HepG2 (cell line): ENCODE results near the gene CFAP97D1. TPM values are rescaled to one million over a fixed set of nuclear protein-coding genes. Genes with fewer than 3 reads are reported as not detected.

Experiments used
- CBFB ChIP-seq: sonication (generic); formaldehyde crosslinking; IDR thresholded peaks from 2 replicates; pipeline ENCODE4 v1.4.0; 2020; ENCODE audit warnings: missing genetic modification reagents
- GMEB2 ChIP-seq: IDR thresholded peaks from 2 replicates; pipeline ENCODE4 v1.6.1; 2016; ENCODE audit warnings: missing biosample characterization, missing genetic modification reagents, low read depth
- GZF1 ChIP-seq: sonication (generic); formaldehyde crosslinking; IDR thresholded peaks from 2 replicates; pipeline ENCODE4 v1.5.1; 2020; ENCODE audit warnings: mild to moderate bottlenecking, missing genetic modification reagents
- HNF4A ChIP-seq: sonication (generic); formaldehyde crosslinking; IDR thresholded peaks from 2 replicates; pipeline ENCODE4 v1.4.0; 2020; ENCODE audit warnings: missing genetic modification reagents
- KDM4B ChIP-seq: sonication (generic); formaldehyde crosslinking; IDR thresholded peaks from 2 replicates; pipeline ENCODE4 v1.4.0; 2020; ENCODE audit warnings: missing genetic modification reagents
- NONO ChIP-seq, 2 experiments: fragments of 450-650 bp in 1 of 2; sonication (generic) in 1 of 2; formaldehyde crosslinking in 1 of 2; IDR thresholded peaks in 1 of 2; conservative IDR thresholded peaks in 1 of 2; 2 replicates each; pipeline versions ENCODE4 v1.6.1 to v1.8.0; 2017 to 2022; ENCODE audit warnings: mild to moderate bottlenecking in 1 of 2, missing genetic modification reagents in 1 of 2, moderate library complexity in 1 of 2
- POLR2AphosphoS2 ChIP-seq: IDR thresholded peaks from 2 replicates; pipeline ENCODE4 v1.6.1; 2011; ENCODE audit warnings: low read depth, low read length, improper control_type of control experiment
- PRDM10 ChIP-seq: sonication (generic); formaldehyde crosslinking; IDR thresholded peaks from 2 replicates; pipeline ENCODE4 v1.4.0; 2020; ENCODE audit warnings: low read depth, missing genetic modification reagents
- RBM22 ChIP-seq: fragments of 200-400 bp; formaldehyde crosslinking; optimal IDR thresholded peaks from 2 replicates; pipeline ENCODE3; 2017; ENCODE audit warnings: mild to moderate bottlenecking, low read length, moderate library complexity
- SCMH1 ChIP-seq: sonication (generic); formaldehyde crosslinking; IDR thresholded peaks from 2 replicates; pipeline ENCODE4 v1.9.0; 2021; ENCODE audit warnings: missing genetic modification reagents, mild to moderate bottlenecking, borderline replicate concordance
- TCF12 ChIP-seq, 2 experiments: fragments of 450-650 bp in 1 of 2; sonication (generic) in 1 of 2; formaldehyde crosslinking in 1 of 2; IDR thresholded peaks; 2 replicates each; pipeline versions ENCODE4 v1.6.1 to v1.8.0; 2017 to 2022; ENCODE audit warnings: antibody characterized with exemption in 1 of 2, mild to moderate bottlenecking in 1 of 2, missing genetic modification reagents in 1 of 2, moderate library complexity in 1 of 2
- UBTF ChIP-seq: sonication (generic); formaldehyde crosslinking; IDR thresholded peaks from 2 replicates; pipeline ENCODE4 v1.4.0; 2020; ENCODE audit warnings: mild to moderate bottlenecking, missing genetic modification reagents
- ZFP62 ChIP-seq: sonication (generic); formaldehyde crosslinking; IDR thresholded peaks from 2 replicates; pipeline ENCODE4 v1.4.0; 2020; ENCODE audit warnings: missing genetic modification reagents
- ZNF33B ChIP-seq: sonication (generic); formaldehyde crosslinking; IDR thresholded peaks from 2 replicates; pipeline ENCODE4 v1.5.1; 2020; ENCODE audit warnings: mild to moderate bottlenecking, missing genetic modification reagents
- ZNF354B ChIP-seq: sonication (generic); formaldehyde crosslinking; IDR thresholded peaks from 2 replicates; pipeline ENCODE4 v1.8.0; 2022; ENCODE audit warnings: mild to moderate bottlenecking, missing genetic modification reagents
- ZNF383 ChIP-seq: sonication (generic); formaldehyde crosslinking; IDR thresholded peaks from 2 replicates; pipeline ENCODE4 v1.4.0; 2020; ENCODE audit warnings: missing genetic modification reagents, mild to moderate bottlenecking, borderline replicate concordance
- ZNF616 ChIP-seq: sonication (generic); formaldehyde crosslinking; IDR thresholded peaks from 2 replicates; pipeline ENCODE4 v1.5.0; 2020; ENCODE audit warnings: low read depth, mild to moderate bottlenecking, missing genetic modification reagents
- ZNF740 ChIP-seq: sonication (generic); formaldehyde crosslinking; IDR thresholded peaks from 2 replicates; pipeline ENCODE4 v1.4.0; 2020; ENCODE audit warnings: missing genetic modification reagents
- ZNF749 ChIP-seq: sonication (generic); formaldehyde crosslinking; IDR thresholded peaks from 2 replicates; pipeline ENCODE4 v1.8.0; 2022; ENCODE audit warnings: mild to moderate bottlenecking, missing genetic modification reagents, moderate library complexity, borderline replicate concordance
- ZNF75D ChIP-seq: sonication (generic); formaldehyde crosslinking; IDR thresholded peaks from 2 replicates; pipeline ENCODE4 v1.8.1; 2023; ENCODE audit warnings: missing genetic modification reagents, mild to moderate bottlenecking, borderline replicate concordance
- polyA plus RNA-seq, 8 experiments: library from polyadenylated mRNA; depleted of rRNA in 3 of 8; stranded (reverse) in 7 of 8; unstranded in 1 of 8; fragments of >200 nt; fragmentation: Illumina TruSeq in 4 of 8; extraction: Trizol in 4 of 8; gene quantifications; 2 replicates each; pipeline versions ENCODE4 v1.2.1 to v1.2.3, GENCODE V29; 2011 to 2016; ENCODE audit warnings: low read depth in 4 of 8, missing spikeins in 1 of 8, mixed read lengths in 1 of 8; ENCODE audit not compliant: insufficient read depth in 1 of 8
- total RNA-seq, 5 experiments: library from RNA; depleted of rRNA; stranded (reverse); fragments of >200 nt; fragmentation: Illumina TruSeq; extraction: Trizol; gene quantifications; 2 replicates each; pipeline ENCODE4 v1.2.3, GENCODE V29; 2016; ENCODE audit warnings: low read depth in 1 of 5

CFAP97D1 gene
- total and polyA plus RNA-seq, 2 of the 13 experiments (the other 11 are each of a cell fraction or from before 2014, with no cell fraction given): 0.02 TPM; not detected in 1

GRCh38 chr17:43778337-43779144, 1.7 kb upstream of the CFAP97D1 start, which contains the start of gene DUSP3 (continued):
- TF ChIP-seq UBTF (CRISPR knock-in tag) (peak; percentile 89), ZNF616 (CRISPR knock-in tag) (no peak; the same call in 1 of the 2 replicates), KDM4B (CRISPR knock-in tag) (peak; percentile 44; the same call in 1 of the 2 replicates), RBM22 (peak; percentile 91), ZFP62 (CRISPR knock-in tag) (0 out of 2 replicates have a peak, but pooled peaks have one; percentile 55), PRDM10 (CRISPR knock-in tag) (no peak; the same call in 1 of the 2 replicates), ZNF33B (CRISPR knock-in tag) (0 out of 2 replicates have a peak, but pooled peaks have one; percentile 45), GZF1 (CRISPR knock-in tag) (no peak), ZNF383 (CRISPR knock-in tag) (0 out of 2 replicates have a peak, but pooled peaks have one; percentile 65), GMEB2 (CRISPR knock-in tag) (no peak), SCMH1 (CRISPR knock-in tag) (no peak), ZNF354B (no peak), ZNF75D (CRISPR knock-in tag) (no peak), POLR2AphosphoS2 (no peak), ZNF740 (CRISPR knock-in tag) (peak; percentile 87), TCF12 (IDR thresholded peaks at IDR 0.05) (no peak), TCF12 (CRISPR knock-in tag; IDR thresholded peaks at IDR 0.05) (peak; percentile 74), ZNF749 (CRISPR knock-in tag) (peak; percentile 83; the same call in 1 of the 2 replicates), HNF4A (peak; percentile 22; the same call in 1 of the 2 replicates), NONO (IDR thresholded peaks at IDR 0.05) (no peak), NONO (CRISPR knock-in tag; conservative IDR thresholded peaks at IDR 0.05) (peak; percentile 79), CBFB (CRISPR knock-in tag) (no peak; the same call in 1 of the 2 replicates)
